GM18520 (cell line): ENCODE measurements around the gene MYO18B.

ENCODE experiments used
- ATAC-seq: cut with Tn5 transposase; IDR thresholded peaks from one replicate; pipeline ENCODE4 v1.9.1; 2021; ENCODE audit not compliant: unreplicated experiment

MYO18B gene

DNA sequence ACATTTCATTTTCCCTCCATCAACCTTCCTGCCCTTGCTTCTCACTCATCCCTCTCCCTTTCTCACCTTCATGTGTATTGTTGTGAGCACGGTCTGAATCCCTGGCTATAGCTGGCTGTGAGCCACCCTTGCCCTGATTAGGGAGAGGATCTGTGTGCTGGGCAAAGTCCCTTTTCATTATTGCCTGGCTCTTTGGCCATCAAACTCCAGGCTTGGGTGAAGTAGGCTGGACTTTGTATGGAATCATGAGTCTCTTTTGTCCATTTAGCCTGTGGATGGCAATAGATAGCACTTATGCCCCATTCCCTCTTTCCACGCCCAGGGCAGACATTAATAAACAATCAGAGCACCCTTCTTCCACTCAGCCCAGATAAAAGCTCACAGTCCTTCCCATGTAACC lies 6.7 kb downstream of the MYO18B start:
- no peak for ATAC-seq

DNA sequence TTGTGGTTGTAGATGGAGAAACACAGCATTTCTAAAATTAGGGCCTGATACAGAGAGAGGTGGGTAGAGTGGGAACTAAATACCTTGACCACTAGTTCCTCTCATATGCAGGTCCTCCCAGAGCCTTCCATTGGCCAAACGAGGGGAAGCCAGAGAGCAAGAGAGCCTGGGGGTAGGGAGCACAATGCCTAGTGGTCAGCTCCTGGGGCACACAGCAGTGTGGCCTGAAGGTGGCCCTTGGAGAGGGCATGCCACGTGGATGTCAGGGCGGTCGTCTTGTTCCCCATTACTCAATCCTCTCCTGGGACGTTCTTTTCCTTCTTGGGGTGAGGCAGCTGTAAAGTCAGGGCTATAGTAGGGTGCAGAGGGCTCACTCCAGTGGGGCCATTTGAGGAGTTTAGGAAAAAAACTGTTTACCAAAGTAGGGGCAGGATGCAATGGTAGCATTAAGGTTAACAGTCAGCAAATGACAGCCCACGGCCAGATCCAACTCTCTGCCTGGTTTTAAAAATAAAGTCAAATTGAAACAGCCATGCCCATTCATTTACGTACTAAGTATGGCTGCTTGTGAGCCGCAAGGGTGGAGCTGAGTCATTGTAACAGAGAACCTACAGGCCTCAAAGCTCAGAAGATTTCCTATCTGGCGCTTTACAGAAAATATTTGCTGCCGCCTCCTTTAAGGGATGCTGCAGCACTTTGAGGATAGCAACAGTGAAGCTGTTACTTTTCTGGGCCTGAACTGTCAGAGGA lies 7.6 kb downstream of the MYO18B start:
- ATAC-seq = peak; percentile 57

DNA sequence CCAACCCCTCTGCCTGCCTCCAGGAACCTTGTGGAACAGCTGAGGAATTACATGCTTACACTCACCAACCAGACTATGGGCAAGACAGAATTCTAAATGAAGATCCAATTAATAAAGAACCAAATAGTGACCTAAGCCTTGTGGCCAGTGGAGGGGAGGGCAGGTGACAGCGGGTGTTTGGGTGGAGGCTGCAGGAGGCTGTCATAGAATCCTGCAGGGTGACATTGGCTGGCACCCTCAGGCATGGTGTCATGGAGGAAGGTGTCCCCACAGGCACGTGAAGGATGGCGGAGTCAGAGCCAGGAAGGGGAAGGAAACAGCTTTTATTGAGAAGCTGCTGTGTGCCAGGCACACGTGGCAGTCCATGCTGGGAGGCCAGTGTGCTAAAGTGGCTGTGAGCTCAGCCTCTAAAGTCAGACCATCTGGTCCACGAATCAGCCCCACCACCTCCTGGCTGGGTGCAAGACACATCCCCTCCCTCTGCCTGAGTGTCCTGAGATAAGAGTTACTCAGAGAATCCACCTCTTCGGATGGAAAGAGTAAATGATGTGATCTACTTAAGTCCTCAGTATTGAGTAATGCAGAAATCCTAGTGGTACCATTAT lies 8.7 kb downstream of the MYO18B start:
- no peak for ATAC-seq

DNA sequence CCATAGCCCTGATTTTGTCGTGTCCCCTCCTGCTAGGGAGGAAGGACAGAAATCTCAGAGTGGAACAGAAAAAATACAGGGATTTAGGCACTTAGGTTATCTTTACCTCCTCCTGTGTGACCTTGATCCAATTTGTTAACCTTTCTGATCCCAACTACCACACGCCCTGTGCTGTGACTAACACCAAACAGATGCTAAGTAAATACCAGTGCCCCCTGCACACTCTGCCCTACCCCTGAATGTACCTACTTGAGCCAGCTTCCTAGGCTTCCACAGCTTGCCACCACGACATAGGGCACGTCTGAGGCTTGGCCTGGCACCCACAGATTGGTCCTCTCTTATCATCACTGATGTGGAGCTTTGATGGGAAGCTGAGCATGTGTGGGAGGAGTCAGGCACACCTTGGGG lies 9.2 kb downstream of the MYO18B start:
- no peak for ATAC-seq

- no peak for ATAC-seq
These were observed 10.7 kb downstream of the MYO18B start for GRCh38 chr22:25752615-25753214.

DNA sequence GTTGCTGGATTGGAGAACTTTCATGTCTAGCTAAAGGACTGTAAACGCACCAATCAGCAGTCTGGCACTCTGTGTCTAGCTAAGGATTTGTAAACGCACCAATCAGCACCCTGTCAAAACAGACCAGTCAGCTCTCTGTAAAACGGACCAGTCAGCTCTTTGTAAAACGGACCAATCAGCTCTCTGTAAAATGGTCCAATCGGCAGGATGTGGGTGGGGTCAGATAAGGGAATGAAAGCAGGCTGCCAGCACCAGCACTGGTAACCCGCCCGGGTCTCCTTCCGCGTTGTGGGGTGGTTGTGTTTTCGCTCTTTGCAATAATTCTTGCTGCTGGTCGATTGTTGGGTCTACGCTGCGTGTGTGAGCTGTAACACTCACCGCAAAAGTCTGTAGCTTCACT lies 11.3 kb downstream of the MYO18B start:
- no peak for ATAC-seq

DNA sequence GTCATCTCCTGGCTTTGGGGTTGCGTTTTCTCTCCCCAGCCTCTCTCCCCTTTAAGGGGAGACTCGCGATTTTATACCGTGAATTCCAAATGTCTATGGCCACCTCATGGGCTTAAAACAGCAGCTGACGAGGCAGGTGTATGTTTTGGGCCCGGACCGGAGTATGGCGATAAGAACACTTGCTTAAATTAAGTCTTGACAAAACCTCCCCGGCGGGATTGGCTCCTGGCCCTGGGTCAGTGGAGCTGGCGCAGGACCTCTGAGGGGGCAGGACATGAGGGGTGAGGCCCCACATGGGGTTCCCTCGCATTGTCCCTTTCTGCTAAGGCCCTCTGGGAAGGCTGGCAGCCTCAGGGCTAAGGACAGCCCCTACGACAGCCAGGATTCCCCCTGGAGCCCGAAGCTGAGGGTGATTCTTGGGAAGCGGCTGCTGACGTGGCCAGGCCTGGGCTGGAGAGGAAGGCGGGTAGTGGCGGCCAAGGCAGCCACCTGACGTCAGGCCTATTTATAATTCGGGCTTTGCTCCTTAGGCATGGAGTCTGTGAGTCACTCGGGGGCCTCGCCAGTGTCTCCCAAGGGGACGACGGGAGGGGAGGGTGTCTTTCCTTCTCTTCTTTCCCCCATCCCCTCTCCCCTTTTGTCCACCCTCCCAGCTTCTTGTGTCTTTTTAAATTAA lies 12.7 kb downstream of the MYO18B start:
- ATAC-seq = no peak

- no peak for ATAC-seq
These were observed 15.7 kb downstream of the MYO18B start for GRCh38 chr22:25757686-25758085.

- no peak for ATAC-seq
These were observed 16.3 kb downstream of the MYO18B start for GRCh38 chr22:25758316-25758715.

DNA sequence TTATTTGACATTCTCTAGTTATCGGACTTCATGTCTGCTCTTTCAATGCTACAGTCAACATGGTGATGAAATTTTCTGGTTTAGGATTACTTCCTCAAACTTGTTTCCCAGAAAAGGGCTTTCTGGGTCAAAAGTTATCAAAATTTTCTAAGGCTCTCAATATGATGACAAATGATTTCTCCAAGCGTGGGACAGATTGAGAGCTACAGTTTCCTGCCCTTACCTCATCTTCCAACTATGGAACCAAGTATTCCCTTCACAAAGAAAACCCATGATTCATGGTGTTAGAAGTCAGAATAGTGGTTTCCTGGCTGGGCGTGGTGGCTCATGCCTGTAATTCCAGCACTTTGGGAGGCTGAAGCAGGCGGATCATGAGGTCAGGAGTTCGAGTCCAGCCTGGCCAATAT lies 17.8 kb downstream of the MYO18B start:
- ATAC-seq = no peak

GRCh38 chr22:25760294-25760693 lies 18.3 kb downstream of the MYO18B start:
- ATAC-seq = no peak

GRCh38 chr22:25760848-25761595 lies 19.0 kb downstream of the MYO18B start:
- no peak for ATAC-seq

DNA sequence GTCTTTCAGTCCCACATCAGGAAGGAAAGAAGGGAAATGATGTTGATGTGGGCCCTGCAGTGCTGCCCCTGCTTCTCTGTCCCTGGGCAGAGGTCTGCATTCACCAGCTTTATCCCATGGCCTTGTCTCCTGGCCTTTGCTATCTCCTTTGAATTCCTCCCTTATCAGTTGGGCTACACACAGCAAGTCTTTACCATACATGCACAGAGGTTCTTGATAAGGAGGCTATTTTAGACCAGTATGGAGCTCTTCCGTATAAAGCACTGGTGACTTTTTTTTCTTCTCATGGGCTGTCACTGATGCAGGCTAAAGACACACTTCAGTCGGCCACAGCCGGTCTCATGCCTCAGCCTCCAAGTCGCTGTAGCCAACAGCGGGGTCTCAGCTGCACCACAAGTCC lies 20.2 kb downstream of the MYO18B start:
- ATAC-seq = no peak

DNA sequence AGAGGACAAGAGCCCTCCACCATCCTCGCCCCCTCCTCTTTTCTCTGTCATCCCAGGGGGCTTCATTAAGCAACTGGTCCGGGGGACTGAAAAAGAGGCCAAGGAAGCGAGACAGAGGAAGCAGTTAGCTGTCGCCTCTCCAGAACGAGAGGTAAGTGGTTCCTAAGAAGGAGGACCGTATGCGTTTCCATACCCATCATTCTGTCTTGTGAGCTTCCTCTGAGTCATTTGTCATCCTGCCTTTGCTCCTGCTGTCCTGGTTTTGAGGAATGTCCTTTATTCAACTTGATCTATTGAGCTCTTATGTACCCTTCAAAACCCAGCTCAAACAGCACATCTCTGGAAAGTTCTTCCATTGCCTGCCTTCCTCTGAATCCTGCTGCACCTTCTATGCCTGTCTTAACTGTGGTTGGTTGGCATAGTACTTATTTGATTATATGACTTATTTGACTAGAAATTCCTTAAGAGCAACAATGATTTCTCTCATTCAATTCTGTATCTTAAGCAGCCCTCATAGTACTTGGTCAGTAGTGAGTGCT lies 21.3 kb downstream of the MYO18B start:
- ATAC-seq = no peak

GRCh38 chr22:25764270-25765015 lies 22.5 kb downstream of the MYO18B start:
- ATAC-seq = no peak

GRCh38 chr22:25765016-25765367 lies 23.0 kb downstream of the MYO18B start:
- no peak for ATAC-seq

DNA sequence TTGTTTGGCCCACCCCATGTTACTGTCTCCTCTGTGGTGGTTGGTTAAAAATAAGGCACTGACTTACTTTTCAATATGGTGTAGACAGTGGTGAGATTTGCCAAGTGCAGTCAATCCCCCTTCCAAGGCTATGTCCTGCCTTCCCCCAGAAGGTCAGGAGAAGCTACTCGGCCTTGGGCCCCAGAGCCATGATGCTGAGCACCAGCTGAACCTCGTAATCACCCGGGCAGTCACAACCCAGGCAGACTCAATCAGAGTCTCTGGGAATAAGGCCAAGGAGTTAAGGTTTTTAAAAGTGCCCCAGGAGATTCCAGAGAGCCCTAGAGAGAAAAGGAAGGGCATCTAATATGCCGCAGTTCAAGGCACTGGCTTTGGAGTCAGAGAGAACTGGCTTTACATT lies 23.8 kb downstream of the MYO18B start:
- ATAC-seq = no peak

DNA sequence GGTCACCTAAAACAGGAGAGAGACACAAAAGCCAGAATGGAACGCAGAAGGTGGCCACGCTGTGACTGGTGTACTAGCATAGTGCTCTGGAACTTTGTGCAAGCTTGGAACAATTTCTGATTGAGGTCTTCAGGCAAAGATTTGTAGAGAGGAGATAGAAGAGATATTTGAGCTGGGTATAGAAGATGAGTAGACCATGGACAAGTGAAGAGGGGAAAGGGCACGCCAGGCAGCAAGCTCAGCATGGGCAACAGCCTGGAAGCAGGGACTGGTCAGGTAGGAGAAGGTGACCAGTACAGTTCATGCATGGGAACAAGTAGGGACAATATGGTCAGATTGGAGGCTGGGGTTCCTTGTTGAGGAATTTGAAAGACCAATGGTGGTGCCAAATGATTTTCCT lies 24.4 kb downstream of the MYO18B start:
- ATAC-seq = no peak

DNA sequence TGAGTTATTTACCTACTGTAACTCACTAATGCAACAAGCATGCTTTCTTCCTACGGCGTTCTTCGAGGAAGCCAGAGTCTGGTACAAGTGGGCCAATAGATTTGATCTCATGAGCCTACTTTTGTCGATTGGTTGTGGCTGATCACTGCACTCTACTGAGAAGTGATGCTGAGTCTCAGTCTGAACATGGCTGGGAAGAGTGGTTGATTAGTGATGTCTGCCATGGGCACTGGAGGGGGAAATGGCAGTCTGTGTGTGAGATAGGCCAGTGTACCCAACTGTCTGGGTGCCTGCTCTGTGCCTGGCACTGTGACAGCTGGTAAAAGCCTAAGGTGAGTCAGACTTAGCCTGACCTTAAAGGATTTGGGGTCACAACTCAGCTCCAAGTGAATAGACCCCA lies 28.3 kb downstream of the MYO18B start:
- ATAC-seq = no peak

GRCh38 chr22:25772288-25772687 lies 30.3 kb downstream of the MYO18B start:
- no peak for ATAC-seq
